ENCODE measurements around the gene TRAK2.
"Not testable (repeated sequence)": the region's sequence is repeated elsewhere in the genome, so short reads cannot be mapped to it uniquely, and the experiment has no call there.

Gene TRAK2

DNA sequence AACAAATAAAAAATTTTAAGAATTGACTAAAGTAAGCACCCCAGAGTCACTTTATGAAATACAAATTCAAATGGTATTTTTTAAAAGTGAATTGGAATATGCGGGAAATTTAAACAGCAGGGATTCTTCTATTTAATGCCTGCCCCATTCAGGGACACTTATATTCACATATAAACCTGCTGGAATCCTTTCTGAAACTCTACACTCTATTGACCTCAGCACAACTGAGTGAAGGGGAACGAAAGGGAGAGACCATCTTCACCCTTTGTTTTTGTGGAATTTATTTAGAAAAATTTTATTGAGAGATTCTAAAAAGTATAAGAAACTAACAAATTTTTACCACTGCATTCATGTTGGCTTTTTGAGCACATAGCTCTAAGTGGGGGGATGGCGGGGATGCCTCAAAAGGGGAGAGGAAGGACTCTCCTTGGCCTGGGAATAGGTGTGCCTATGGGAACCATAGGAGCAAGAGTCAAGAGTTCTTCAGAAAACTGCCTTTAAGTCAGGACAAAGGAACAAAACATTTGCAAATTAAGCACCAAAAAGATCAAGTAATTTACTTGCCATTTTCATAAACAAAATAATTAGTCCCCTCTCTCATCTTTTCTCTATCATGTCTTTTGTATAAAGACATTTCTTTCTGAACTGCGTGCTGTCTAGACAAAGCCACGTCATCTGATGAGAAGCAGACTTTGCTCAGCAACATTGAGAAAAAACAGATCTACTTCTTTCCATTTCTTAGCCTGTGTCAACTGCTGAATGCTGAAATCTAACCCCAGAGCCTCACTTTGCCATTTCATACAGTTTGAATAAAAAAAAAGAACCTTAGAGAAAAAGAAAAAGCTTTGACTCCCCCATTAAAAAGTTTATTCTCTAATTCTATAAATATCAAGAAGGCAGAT is 72.5 kb downstream of the TRAK2 start:
- ChIA-PET CTCF (interaction anchor here (1.7 kb wide), 1 partner anchor 16 kb away, joined by 9 read pairs; no protein-coding TSS in a partner anchor), POLR2A (no interaction called here)
- H3K4me3 ChIP-seq (ENCODE audit: low read depth, low read length): no peak overlapping the region
- DNase-seq (ENCODE audit: low read depth, low spot score): no peak
- TF ChIP-seq CTCF (IDR thresholded peaks at IDR 0.05; ENCODE audit: insufficient read depth, low read length, missing control alignments): no peak

GRCh38 chr2:201377218-201377617 is 74.0 kb downstream of the TRAK2 start:
- H3K4me3 ChIP-seq (ENCODE audit: low read depth, low read length): no peak overlapping the region
- no peak for TF ChIP-seq CTCF (IDR thresholded peaks at IDR 0.05; ENCODE audit: insufficient read depth, low read length, missing control alignments)
- ChIA-PET CTCF (interaction anchor here (1.0 to 1.7 kb wide), 5 partner anchors 9 to 145 kb away, joined by 3 to 9 read pairs (median 3); no protein-coding TSS in a partner anchor), POLR2A (no interaction called here)
- DNase-seq (ENCODE audit: low read depth, low spot score): no peak

GRCh38 chr2:201369775-201370174 is 81.5 kb downstream of the TRAK2 start:
- TF ChIP-seq CTCF (IDR thresholded peaks at IDR 0.05; ENCODE audit: insufficient read depth, low read length, missing control alignments): no peak
- CTCF ChIA-PET: no interaction called here
- POLR2A ChIA-PET: no interaction called here
- DNase-seq (ENCODE audit: low read depth, low spot score): no peak
- no peak overlapping the region for H3K4me3 ChIP-seq (ENCODE audit: low read depth, low read length)

GRCh38 chr2:201369318-201369717 is 81.9 kb downstream of the TRAK2 start:
- CTCF ChIA-PET; POLR2A ChIA-PET; H3K4me3 ChIP-seq (ENCODE audit: low read depth, low read length); DNase-seq (ENCODE audit: low read depth, low spot score): not testable (repeated sequence)

DNA sequence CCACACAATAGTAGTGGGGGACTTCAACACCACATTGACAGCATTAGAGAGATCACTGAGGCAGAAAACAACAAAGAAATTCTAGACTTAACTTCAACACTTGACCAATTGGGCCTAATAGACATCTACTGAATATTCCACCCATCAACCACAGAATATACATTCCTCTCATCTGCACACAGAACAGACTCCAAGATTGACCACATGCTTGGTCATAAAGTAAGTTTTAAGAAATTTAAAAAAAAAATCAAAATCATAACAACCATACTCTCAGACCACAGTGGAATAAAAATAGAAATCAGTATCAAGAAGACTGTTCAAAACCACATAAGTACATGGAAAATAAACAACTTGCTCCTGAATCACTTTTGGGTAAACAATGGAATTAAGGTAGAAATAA is 85.1 kb downstream of the TRAK2 start:
- POLR2A ChIA-PET: no interaction called here

GRCh38 chr2:201363857-201364560 is 87.2 kb downstream of the TRAK2 start:
- no peak overlapping the region for H3K4me3 ChIP-seq (ENCODE audit: low read depth, low read length)
- ChIA-PET POLR2A (interaction anchor here (0.7 kb wide), 1 partner anchor 146 kb away, joined by 3 read pairs; no protein-coding TSS in a partner anchor), CTCF (interaction anchor here (0.6 to 4.3 kb wide), 24 partner anchors 9 to 139 kb away, joined by 3 to 50 read pairs (median 4); no protein-coding TSS in a partner anchor)
- no peak for DNase-seq (ENCODE audit: low read depth, low spot score)
- peak; percentile 63 for TF ChIP-seq CTCF (IDR thresholded peaks at IDR 0.05; ENCODE audit: insufficient read depth, low read length, missing control alignments)

More for the DNA sequence above, 85.1 kb downstream of the TRAK2 start:
- CTCF ChIA-PET: interaction anchor here (1.2 to 3.4 kb wide), 2 partner anchors 9 to 133 kb away, joined by 3 to 34 read pairs; partner anchors contain the start of gene FLACC1
- no peak for DNase-seq (ENCODE audit: low read depth, low spot score)
- no peak overlapping the region for H3K4me3 ChIP-seq (ENCODE audit: low read depth, low read length)
- no peak for TF ChIP-seq CTCF (IDR thresholded peaks at IDR 0.05; ENCODE audit: insufficient read depth, low read length, missing control alignments)

Measured in AG04449 (cell line).